Loucy (cell line): ENCODE data around the gene PVALEF.

Experiments used
- CTCF ChIP-seq: fragments of 200-600 bp; sonication (generic); conservative IDR thresholded peaks from 2 replicates; pipeline ENCODE4 v1.5.1; 2014; ENCODE audit warnings: mild to moderate bottlenecking, antibody characterized with exemption, low read length
- EZH2phosphoT487 ChIP-seq: fragments of 200-600 bp; IDR thresholded peaks from 2 replicates; pipeline ENCODE4 v1.6.1; 2018; ENCODE audit warnings: antibody characterized with exemption, mild to moderate bottlenecking, moderate library complexity, borderline replicate concordance

- TF ChIP-seq CTCF (no peak), EZH2phosphoT487 (no peak)
These were observed 56.7 kb downstream of the PVALEF start for GRCh38 chr17:81221842-81222619.
